CD4-positive, alpha-beta T cell treated with Interleukin-4 for 4 hours (primary cell): ENCODE data around the gene CDX1.
"Not testable (repeated sequence)": the region's sequence is repeated elsewhere in the genome, so short reads cannot be mapped to it uniquely, and the experiment has no call there.

Experiments used
- DNase-seq: peaks from one replicate; pipeline ENCODE4 v3.0.0-alpha.2; 2020

CDX1 gene

GRCh38 chr5:150210644-150211043, 44.1 kb downstream of the CDX1 start:
- no peak for DNase-seq

GRCh38 chr5:150211156-150212030, 44.8 kb downstream of the CDX1 start:
- no peak for DNase-seq

- no peak for DNase-seq
Measured at GRCh38 chr5:150213530-150213929, 47.0 kb downstream of the CDX1 start.

GRCh38 chr5:150214289-150214688, 47.7 kb downstream of the CDX1 start:
- no peak for DNase-seq

GRCh38 chr5:150215979-150216944, 49.7 kb downstream of the CDX1 start:
- DNase-seq = no peak

- no peak for DNase-seq
Measured at GRCh38 chr5:150217038-150217437, 50.5 kb downstream of the CDX1 start.

- DNase-seq = peak; percentile 72
Measured at GRCh38 chr5:150217873-150218692, 51.5 kb downstream of the CDX1 start.

GRCh38 chr5:150218693-150219035, 52.1 kb downstream of the CDX1 start:
- no peak for DNase-seq

- DNase-seq = no peak
Measured at GRCh38 chr5:150219142-150219541, 52.6 kb downstream of the CDX1 start.

- DNase-seq = no peak
Measured at GRCh38 chr5:150219861-150220260, 53.3 kb downstream of the CDX1 start.

- DNase-seq = no peak
Measured at GRCh38 chr5:150221471-150221870, 54.9 kb downstream of the CDX1 start.

GRCh38 chr5:150222906-150223305, 56.3 kb downstream of the CDX1 start:
- DNase-seq = no peak

GRCh38 chr5:150223474-150223873, 56.9 kb downstream of the CDX1 start:
- no peak for DNase-seq

GRCh38 chr5:150224483-150225027, 58.0 kb downstream of the CDX1 start:
- no peak for DNase-seq

- no peak for DNase-seq
Measured at GRCh38 chr5:150227036-150227435, 60.5 kb downstream of the CDX1 start.

GRCh38 chr5:150227606-150228273, 61.2 kb downstream of the CDX1 start:
- DNase-seq = no peak

- DNase-seq = no peak
Measured at GRCh38 chr5:150229571-150229970, 63.0 kb downstream of the CDX1 start.

- DNase-seq = no peak
Measured at GRCh38 chr5:150230842-150231241, 64.3 kb downstream of the CDX1 start.

- not testable (repeated sequence) for DNase-seq
Measured at GRCh38 chr5:150233706-150234105, 67.1 kb downstream of the CDX1 start.
